Smooth muscle cell (in vitro differentiated cells): ENCODE data around the gene PIK3C2B. TPM values are rescaled to one million over a fixed set of nuclear protein-coding genes. Genes with fewer than 3 reads are reported as not detected.
A peak's percentile ranks its signal among the peaks of the same experiment; 100 is the strongest.
"Not testable (repeated sequence)": the region's sequence is repeated elsewhere in the genome, so short reads cannot be mapped to it uniquely, and the experiment has no call there.

Source experiments
- DNase-seq: peaks from one replicate; lab custom pipeline; 2025; ENCODE audit not compliant: unreplicated experiment; lab: John Stamatoyannopoulos, UW
- H2AFZ ChIP-seq: fragments of 200-600 bp; sonication (generic); 2 replicates; pipeline ENCODE4 v1.6.0; 2016; ENCODE audit warnings: antibody characterized with exemption, low read depth, mild to moderate bottlenecking
- H3F3A ChIP-seq: fragments of 200-600 bp; sonication (generic); 2 replicates; pipeline ENCODE4 v1.6.0; 2017; ENCODE audit warnings: antibody characterized with exemption, low read depth
- H3K27ac ChIP-seq: fragments of 200-600 bp; sonication (generic); 2 replicates; pipeline ENCODE4 v1.5.1; 2016; ENCODE audit warnings: low read depth, mild to moderate bottlenecking
- H3K27me3 ChIP-seq: fragments of 200-600 bp; sonication (generic); 2 replicates; pipeline ENCODE4 v1.6.1; 2016; ENCODE audit warnings: low read depth, mild to moderate bottlenecking
- H3K36me3 ChIP-seq: fragments of 200-600 bp; sonication (generic); 2 replicates; pipeline ENCODE4 v1.5.1; 2016; ENCODE audit warnings: low read depth
- H3K4me1 ChIP-seq: fragments of 200-600 bp; sonication (generic); 2 replicates; pipeline ENCODE4 v1.5.1; 2016; ENCODE audit warnings: low read depth
- H3K4me2 ChIP-seq: fragments of 200-600 bp; sonication (generic); 2 replicates; pipeline ENCODE4 v1.6.0; 2016; ENCODE audit warnings: mild to moderate bottlenecking
- H3K4me3 ChIP-seq: fragments of 200-600 bp; sonication (generic); 2 replicates; pipeline ENCODE4 v1.5.1; 2016; ENCODE audit warnings: mild to moderate bottlenecking
- H3K79me2 ChIP-seq: fragments of 200-600 bp; sonication (generic); 2 replicates; pipeline ENCODE4 v1.6.0; 2016; ENCODE audit warnings: low read depth, mild to moderate bottlenecking
- H3K9ac ChIP-seq: fragments of 200-600 bp; sonication (generic); 2 replicates; pipeline ENCODE4 v1.6.0; 2016; ENCODE audit warnings: low read depth
- H3K9me3 ChIP-seq: fragments of 200-600 bp; sonication (generic); replicated peaks from 2 replicates; pipeline ENCODE4 v1.5.1; 2016; ENCODE audit warnings: low read depth
- H4K20me1 ChIP-seq: fragments of 200-600 bp; sonication (generic); 2 replicates; pipeline ENCODE4 v1.6.0; 2016; ENCODE audit warnings: low read depth
- WGBS: methylation state at CpG from one replicate; pipeline ENCODE4 v1.1.7; 2016; ENCODE audit warnings: low lambda C conversion rate; 5-methylcytosine and 5-hydroxymethylcytosine counted together
- polyA plus RNA-seq: library from polyadenylated mRNA; unstranded; fragments of >200 nt; fragmentation: Nextera tagmentation; extraction: Ambion mirVana; gene quantifications from 2 replicates; pipeline ENCODE4 v1.2.1, GENCODE V29; 2016
- total RNA-seq: library from RNA; depleted of rRNA; stranded (reverse); fragments of >200 nt; gene quantifications from 2 replicates; pipeline ENCODE4 v1.2.3, GENCODE V29; 2014
- TF ChIP-seq, protein P1 (sequence below): fragments of 200-600 bp; sonication (generic); IDR thresholded peaks from 2 replicates; pipeline ENCODE4 v1.5.1; 2017; ENCODE audit warnings: borderline replicate concordance, mild to moderate bottlenecking, antibody characterized with exemption; ENCODE audit not compliant: insufficient read depth, poor library complexity, severe bottlenecking

The PIK3C2B gene
- total and polyA plus RNA-seq, 2 experiments from 2014 or later, result 3.0 to 9.5 TPM

DNA sequence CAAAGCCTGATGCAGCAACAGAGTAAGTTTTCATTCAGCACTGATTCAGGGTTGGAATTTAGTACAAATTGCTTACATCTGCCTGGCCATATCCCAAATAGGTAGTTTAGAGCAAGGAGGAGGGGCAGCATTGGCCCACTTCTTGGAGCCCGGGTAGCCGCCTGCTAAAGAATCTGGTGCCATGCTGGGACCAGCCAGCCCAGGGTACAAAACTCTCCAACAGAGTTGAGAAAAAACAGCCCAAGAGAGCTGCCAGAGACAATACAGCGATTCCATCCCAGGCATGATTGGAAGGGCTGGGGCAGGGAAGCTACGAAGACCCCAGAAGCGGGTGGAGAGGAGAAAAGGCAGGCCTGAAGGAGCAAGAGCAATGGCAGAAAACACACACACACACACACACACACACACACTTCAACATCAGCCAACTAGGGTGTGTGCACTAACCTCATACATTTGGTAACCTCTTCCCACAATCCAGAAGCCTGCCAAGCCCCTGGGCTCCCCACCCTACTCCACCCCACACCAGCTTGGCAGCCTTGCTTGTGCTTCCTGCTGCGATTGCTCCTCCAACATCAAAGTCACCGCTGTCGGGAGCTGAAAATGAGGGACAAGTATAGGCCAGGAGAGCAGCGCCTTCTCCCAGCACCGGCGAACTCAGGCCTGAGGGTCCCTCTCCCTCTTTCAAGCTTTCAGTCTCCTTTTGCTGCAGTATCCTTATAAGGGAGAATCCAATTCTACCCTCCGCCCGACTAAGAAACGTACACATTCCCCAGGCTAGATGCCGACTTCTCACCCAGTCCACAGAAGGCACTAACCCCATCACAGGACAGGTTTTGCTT lies 1.2 kb downstream of the PIK3C2B start:
- Histone ChIP-seq H3K36me3 (no peaks in the 10 kb centered on the region), H3K4me3 (peak overlapping the region; percentile 95), H3K4me1 (peaks cover 19% of the 10 kb centered on the region), H3K4me2 (peak overlapping the region; percentile 85), H4K20me1 (peaks cover 25% of the 10 kb centered on the region), H2AFZ (peak overlapping the region; percentile 94), H3F3A (peaks cover 3% of the 10 kb centered on the region), H3K9ac (peak overlapping the region; percentile 27), H3K27ac (no peak overlapping the region), H3K9me3 (no peaks in the 10 kb centered on the region), H3K79me2 (peaks cover 12% of the 10 kb centered on the region), H3K27me3 (no peaks in the 10 kb centered on the region)
- TF ChIP-seq, protein P1, sequence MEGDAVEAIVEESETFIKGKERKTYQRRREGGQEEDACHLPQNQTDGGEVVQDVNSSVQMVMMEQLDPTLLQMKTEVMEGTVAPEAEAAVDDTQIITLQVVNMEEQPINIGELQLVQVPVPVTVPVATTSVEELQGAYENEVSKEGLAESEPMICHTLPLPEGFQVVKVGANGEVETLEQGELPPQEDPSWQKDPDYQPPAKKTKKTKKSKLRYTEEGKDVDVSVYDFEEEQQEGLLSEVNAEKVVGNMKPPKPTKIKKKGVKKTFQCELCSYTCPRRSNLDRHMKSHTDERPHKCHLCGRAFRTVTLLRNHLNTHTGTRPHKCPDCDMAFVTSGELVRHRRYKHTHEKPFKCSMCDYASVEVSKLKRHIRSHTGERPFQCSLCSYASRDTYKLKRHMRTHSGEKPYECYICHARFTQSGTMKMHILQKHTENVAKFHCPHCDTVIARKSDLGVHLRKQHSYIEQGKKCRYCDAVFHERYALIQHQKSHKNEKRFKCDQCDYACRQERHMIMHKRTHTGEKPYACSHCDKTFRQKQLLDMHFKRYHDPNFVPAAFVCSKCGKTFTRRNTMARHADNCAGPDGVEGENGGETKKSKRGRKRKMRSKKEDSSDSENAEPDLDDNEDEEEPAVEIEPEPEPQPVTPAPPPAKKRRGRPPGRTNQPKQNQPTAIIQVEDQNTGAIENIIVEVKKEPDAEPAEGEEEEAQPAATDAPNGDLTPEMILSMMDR, result no peak
- WGBS, result 25% methylated on average over 15 of the region's 15 CpGs
- no peak for DNase-seq

DNA sequence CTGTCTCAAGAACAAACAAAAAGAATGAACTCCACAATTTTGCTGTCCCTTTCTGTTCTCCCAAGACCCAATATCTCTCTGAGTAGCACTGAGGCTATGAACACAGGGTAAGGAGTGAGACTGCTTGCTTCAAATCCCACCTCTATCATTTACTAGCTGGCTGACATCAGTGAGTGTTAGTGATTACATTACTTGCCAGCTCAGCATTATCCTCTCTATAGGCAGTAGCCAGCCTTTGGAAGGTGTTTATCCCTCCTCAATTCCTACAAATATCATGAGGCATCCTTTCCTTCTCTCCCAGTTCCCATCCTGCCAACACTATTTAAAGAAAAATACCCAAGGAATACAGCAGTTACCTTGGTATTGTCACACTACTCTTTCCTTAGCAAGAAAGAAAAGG lies 3.0 kb downstream of the PIK3C2B start:
- Histone ChIP-seq H3K4me1 (peaks cover 19% of the 10 kb centered on the region), H3K9me3 (no peaks in the 10 kb centered on the region), H2AFZ (no peak overlapping the region), H3K79me2 (peaks cover 17% of the 10 kb centered on the region), H3F3A (peaks cover 9% of the 10 kb centered on the region), H3K9ac (no peak overlapping the region), H3K36me3 (no peaks in the 10 kb centered on the region), H3K4me3 (no peak overlapping the region), H3K4me2 (no peak overlapping the region), H3K27me3 (no peaks in the 10 kb centered on the region), H4K20me1 (peaks cover 41% of the 10 kb centered on the region), H3K27ac (no peak overlapping the region)
- TF ChIP-seq, protein P1, result no peak
- no peak for DNase-seq

DNA sequence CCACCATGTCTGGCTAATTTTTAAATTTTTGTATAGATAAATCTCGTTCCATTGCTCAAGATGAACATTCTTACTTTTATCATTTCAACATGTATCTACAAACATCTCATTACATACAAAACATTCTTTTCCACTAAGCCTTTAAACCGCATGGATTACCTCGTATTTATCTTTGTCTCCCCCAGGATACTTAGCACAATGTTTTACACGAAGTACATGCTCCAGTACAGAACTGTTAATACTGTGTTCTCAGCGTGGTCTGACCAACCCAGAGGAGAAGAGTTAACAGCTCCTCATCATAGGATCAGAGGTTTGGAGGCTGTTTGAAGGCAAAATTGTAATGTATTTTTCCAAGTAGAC lies 7.4 kb downstream of the PIK3C2B start:
- 45% methylated on average over 5 of the region's 5 CpGs for WGBS
- Histone ChIP-seq H3K4me3 (no peak overlapping the region), H3K4me1 (peaks cover 8% of the 10 kb centered on the region), H3K9ac (no peak overlapping the region), H4K20me1 (peaks cover 54% of the 10 kb centered on the region), H2AFZ (no peak overlapping the region), H3K9me3 (no peaks in the 10 kb centered on the region), H3K79me2 (peaks cover 19% of the 10 kb centered on the region), H3K27me3 (no peaks in the 10 kb centered on the region), H3K27ac (no peak overlapping the region), H3K36me3 (no peaks in the 10 kb centered on the region), H3F3A (peaks cover 10% of the 10 kb centered on the region), H3K4me2 (no peak overlapping the region)
- TF ChIP-seq, protein P1, result no peak
- no peak for DNase-seq

DNA sequence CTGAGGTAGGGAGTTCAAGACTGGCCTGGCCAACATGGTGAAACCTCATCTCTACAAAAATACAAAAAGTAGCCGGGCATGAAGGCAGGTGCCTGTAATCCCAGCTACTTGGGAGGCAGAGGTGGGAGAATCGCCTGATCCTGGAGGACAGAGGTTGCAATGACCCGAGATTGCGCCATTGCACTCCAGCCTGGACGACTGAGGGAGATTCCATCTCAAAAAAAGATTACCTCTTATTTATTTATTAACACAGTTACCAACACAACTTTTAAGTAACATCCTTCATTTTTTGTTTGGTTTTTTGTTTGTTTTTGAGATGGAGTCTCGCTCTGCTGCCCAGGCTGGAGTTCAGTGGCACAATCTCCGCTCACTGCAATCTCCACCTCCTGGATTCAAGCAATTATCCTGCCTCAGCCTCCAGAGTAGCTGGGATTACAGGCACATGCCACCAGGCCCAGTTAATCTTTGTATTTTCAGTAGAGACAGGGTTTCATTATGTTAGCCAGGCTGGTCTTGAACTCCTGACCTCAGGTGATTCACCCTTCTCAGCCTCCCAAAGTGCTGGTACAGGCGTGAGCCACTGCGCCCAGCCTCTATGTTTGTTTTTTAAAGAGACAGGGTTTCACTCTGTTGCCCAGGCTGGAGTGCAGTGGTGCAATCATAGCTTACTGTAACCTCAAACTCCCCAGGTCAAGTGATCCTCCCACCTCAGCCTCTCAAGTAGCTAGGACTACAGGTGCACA lies 7.9 kb downstream of the PIK3C2B start:
- H3F3A ChIP-seq, H3K27ac ChIP-seq, H3K9ac ChIP-seq, DNase-seq, H3K9me3 ChIP-seq, H3K4me2 ChIP-seq, H2AFZ ChIP-seq, H3K4me1 ChIP-seq, H3K4me3 ChIP-seq, H3K36me3 ChIP-seq, H3K27me3 ChIP-seq: not testable (repeated sequence)
- Histone ChIP-seq H3K79me2 (peaks cover 14% of the 10 kb centered on the region), H4K20me1 (peaks cover 48% of the 10 kb centered on the region)
- WGBS, result 78% methylated on average over 9 of the region's 9 CpGs
